ENCODE measurements around the gene AKT2. TPM values are rescaled to one million over a fixed set of nuclear protein-coding genes. Genes with fewer than 3 reads are reported as not detected.
"Not testable (repeated sequence)": the region's sequence is repeated elsewhere in the genome, so short reads cannot be mapped to it uniquely, and the experiment has no call there.

AKT2 gene
- total RNA-seq (2014; rRNA removed; shearing (Covaris generic)), result 122 and 185 TPM in 2 replicates
- 93.6 and 99.0 TPM in 2 replicates for polyA plus RNA-seq (2015; cell fraction: cytosol; rRNA removed)
- polyA plus RNA-seq (2015; cell fraction: nucleus; rRNA removed), result 232 and 256 TPM in 2 replicates

DNA sequence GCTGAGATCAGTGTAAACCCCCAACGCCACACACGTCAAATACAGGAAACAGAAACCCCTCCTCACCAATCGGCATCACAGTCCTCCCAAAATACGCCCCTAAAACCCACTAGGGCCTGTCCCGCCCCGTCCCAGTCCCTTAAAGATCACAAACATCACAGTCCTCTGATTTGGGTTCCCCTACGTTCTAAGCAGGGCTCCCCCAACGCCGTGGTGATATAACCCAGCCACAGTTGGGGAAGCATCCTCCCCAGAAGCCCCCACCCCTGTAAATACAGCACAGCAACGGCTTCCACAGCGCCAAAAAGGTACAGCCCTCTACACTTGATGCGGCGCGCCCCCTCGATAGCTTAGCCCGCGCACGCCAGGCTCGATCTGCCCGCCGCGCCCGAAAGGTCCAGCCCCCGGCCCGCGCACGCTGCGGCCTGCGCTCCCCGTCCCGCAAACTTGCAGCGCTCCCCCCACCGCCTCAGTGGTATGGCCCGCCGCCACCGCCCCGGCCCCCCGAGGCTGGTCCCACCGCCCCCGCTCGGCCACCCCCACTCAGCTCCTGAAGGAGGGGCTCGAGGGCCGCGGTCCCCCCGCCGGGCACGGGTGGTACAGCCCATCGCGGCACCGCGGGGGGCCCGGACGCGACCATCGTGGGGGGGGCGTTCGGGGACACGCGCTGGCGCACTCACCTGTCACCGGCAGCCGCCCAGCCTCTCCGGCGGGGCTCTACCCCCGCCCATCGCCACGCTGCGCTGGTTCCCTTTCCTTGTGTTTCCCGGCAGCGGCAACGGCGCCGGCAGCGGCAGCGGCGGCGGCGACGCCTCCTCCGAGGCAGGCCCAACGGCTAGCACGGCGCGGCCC lies at the start of gene AKT2:
Gene AKT2 (minus strand): TSS at position 845 of the 852 bp plus-strand sequence. CDS start 20,078 bp downstream, outside the sequence.
- DNase-seq (ENCODE audit: low read depth), result no peak

DNA sequence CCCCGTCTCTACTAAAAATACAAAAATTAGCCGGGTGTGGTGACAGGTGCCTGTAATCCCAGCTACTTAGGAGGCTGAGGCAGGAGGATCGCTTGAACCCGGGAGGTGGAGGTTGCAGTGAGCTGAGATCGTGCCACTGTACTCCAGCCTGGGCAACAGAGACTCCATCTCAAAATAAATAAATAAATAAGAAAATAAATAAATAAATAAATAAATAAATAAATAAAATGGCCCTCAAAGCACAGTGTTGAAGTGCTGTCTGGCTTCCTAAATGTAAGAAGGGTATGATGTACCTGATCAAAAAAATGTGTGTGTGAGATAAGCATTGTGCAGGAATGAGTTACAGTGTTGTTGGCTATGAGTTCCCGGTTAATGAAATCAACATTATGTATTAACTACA lies 47.9 kb upstream of the AKT2 start:
- DNase-seq (ENCODE audit: low read depth), result not testable (repeated sequence)

DNA sequence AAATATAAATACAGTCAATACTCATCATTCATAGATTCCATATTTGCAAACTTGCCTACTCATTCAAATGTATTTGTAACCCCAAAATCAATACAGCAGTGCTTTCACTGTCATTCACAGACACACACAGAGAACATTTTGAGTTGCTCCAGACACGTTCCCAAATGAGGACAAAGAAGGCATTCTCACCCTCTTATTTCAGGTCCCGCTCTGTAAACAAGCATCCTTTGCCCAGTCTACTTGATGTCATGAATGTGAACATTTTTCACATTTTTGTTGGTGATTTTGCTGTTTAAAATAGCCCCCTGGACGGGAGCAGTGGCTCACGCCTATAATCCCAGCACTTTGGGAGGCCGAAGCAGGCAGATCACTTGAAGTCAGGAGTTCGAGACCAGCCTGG lies 47.5 kb upstream of the AKT2 start:
- no peak for DNase-seq (ENCODE audit: low read depth)

DNA sequence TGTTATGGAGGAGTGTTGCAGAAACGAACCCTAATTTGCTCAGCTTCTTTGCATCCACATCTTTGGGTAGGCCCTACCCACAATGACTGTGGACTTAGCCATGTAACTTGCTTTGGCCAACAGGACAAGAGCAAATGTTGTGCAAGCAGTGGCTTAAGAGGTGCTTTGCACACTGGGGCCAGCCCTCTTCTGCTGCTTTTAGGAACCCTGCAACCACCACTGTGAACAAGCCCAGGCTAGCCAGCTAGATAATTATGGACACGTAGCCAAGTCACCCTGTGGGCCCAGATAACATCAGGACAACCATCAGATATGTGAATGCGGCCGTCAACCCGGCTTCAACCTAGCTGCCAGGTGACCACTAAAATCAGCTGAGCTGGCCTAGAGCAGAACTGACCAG lies 45.9 kb upstream of the AKT2 start:
- DNase-seq (ENCODE audit: low read depth), result no peak

DNA sequence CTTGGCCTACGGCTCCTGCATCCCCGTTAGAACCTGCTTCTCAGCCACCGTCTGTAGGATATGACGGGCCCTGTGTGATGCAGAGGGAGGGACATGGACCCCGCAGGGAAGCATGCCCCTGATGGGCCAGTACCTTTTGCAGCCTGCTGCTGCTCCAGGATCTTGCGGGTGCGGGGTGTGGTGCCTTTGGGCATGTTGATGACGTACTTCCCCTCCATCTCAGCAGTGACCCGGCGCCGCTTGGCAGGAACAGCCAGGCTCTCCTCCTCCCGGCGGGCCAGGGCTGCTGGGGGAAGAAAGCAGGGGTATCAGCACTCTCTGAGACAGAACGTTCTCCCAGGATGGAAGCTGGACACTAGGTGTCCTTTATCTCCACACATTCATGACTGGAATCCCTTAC lies 41.1 kb upstream of the AKT2 start:
- DNase-seq (ENCODE audit: low read depth), result no peak

DNA sequence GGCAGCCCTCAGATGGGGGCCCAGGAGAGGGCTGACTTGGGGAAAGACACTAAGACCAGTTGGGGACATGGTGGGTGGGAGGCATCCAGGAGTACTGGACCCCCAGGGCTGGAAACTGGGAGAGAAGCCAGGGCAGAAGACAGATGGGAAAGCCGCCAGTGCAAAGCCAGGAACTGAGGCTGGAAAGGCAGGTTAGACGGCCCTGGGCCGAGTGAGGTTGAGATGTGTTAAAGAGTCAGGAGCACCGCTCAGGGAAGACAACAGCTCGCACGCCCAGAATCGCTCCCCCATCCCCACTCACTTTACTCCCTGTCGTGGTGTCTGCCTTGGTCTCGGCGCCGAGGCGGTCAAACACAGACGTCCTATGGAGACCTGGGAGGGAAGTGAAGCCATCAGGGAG lies 38.6 kb upstream of the AKT2 start:
- no peak for DNase-seq (ENCODE audit: low read depth)

DNA sequence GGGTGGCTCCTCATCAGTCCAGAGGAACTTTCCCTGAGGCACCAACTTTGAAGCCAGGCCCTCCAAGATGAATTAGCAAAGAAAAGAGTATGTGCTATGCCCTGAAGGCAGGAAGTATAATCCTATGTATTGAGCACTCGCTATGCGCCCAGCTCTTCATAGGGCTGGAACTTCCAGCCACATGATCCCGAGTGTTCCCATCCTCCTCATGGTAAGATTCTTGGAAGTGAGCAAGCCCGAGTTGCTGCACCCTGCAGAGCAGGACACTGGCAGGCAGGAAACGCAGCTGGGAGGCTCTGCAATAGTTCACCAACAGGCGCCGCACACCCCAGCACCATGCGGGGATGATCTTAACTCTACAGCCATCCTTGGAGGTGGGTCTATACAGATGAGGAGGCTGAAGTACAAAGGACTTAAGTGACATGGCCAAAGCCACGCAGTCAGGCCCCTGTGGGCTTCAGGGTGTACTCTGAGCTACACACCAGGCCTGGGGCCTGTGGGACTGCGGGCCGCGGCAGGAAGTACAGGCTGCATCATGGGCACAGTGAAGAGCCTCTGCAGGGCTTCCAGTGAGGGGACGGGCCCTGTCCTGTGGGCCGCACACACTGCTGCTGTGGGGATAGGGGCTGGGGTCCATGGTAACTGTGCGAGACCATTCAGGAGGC lies 37.9 kb upstream of the AKT2 start:
- DNase-seq (ENCODE audit: low read depth), result no peak

DNA sequence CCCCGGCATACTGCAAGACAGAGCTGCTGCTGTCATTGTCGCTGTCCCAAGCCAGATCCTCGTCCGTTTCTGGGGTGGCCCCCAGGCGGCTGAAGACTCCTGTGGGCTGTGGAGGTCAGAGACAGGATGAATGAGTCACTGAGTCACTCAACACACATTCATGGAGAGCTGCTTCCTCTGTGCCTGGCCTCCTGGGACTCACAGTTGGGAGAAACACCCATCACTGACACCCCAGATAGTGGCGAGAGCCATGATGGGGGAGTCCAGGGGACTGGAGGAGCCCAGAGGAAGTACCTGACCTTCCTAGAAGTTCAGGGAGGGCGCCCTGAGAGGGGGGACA lies 37.1 kb upstream of the AKT2 start:
- DNase-seq (ENCODE audit: low read depth), result peak; percentile 40

DNA sequence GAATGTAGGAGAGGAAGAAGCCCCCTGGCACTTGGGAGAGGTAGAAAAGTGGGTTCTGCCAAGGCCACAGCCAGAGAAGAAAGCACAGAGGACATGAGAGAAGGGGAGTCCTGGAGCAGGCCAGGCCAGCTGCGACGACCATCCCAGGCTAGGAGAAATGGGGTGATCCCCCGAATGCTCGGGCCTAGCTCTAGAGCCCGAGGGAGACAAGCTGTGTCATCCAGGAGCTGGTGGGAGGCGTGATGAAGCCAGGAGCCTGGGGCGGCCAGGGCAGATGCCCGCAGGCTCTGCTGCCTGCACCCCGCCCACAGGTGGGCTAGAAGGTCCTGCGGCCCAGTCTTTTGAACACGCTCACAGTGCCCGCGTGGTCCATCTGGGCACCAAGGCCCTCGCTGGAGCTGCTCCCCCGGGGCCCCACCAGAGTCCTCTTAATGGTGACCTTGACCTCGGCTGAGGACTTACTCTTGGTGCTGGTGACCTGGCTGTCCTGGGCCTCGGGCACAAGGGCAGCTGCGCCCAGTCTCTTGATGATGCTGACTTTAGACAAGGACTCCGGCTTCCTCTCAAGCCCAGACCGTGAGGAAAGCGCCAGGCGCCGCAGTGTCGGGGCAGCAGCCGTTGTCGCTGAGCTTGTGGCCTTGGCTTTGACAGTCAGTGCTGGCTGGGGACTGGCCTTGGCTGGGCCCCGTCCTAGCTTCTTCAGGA lies 36.6 kb upstream of the AKT2 start:
- DNase-seq (ENCODE audit: low read depth), result no peak

DNA sequence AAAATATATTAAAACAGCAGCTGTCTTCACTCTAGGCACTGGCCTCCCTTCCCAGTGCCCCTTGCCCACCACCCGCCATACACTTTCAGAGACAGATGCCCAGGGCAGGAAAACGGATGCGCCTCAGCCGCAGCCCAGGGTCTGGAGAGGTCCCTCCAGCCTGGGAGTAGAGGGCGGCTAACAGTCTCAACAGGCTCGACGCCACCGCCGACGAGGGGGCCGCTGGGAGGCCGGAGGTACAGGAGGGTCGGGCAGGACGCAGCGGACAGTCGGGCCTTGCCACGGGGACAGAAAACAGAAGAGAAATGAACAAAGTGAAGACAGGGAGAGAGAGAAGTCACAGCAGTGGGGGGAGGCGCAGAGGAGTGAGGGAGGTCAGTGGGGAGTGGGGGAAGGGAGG lies 35.9 kb upstream of the AKT2 start:
- DNase-seq (ENCODE audit: low read depth), result no peak

DNA sequence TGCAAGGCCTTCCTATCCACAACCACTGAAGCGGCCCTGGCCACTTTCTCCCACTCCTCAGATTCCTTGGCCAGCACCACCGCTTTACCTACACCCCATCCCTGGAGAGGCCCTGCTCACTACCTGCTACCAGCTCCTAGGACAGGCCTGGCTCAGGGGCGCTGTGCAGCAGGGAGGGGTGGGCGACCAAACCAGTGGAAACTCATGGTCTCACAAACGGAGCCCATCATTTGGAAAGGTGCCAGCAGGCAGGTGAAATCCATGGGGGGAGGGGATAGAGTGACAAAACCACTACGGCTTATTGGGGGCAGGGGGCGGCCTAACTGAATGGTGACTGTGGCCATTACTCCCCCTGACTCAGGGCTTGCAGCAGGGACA lies 35.4 kb upstream of the AKT2 start:
- DNase-seq (ENCODE audit: low read depth), result no peak

DNA sequence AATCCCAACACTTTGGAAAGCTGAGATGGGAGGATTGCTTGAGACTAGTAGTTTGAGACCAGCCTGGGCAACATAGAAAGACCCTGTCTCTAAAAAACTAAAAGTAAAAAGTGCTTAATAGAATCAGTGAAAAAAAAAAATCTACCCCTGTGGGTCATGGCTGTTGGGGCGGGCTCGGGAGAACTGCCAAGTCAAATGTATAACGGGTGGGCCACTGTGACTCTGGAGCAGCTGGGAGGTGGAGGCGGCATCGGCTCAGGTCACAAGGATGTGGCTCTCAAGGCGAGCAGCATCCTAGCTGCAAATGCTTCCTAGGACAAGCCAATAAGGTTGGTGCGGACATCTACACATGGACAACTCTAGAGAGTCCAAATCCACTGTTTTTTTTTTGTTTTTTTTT lies 32.2 kb upstream of the AKT2 start:
- DNase-seq (ENCODE audit: low read depth), result no peak

DNA sequence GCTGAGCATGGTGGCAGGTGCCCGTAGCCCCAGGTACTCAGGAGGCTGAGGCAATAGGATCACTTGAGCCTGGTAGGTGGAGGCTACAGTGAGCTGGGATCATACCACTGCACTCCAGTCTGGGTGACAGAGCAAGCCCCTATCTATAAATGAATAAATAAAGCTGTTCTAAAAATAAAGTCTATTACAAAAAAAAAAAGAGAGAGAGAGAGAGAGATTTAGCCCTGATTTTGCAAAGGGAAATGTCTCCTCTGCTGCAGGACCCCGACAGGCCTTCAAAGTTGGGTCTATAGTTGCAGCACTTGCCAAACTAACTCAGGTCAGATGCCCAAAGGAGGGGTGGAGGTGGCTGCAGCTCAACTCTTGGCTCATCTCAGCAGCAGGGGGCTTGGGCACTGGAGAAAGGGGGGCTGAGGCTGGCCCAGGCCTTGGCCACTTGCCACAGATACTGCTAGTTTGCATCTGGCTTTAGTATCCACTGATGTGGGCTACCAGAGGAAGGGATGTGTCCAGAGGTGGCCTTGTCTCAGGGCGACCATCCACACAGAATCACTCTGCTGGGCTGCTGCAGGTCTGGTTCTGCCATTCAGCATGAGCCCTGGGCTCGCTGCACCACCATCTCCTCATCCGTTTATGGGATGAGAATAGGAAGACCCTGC lies 30.8 kb upstream of the AKT2 start:
- no peak for DNase-seq (ENCODE audit: low read depth)

DNA sequence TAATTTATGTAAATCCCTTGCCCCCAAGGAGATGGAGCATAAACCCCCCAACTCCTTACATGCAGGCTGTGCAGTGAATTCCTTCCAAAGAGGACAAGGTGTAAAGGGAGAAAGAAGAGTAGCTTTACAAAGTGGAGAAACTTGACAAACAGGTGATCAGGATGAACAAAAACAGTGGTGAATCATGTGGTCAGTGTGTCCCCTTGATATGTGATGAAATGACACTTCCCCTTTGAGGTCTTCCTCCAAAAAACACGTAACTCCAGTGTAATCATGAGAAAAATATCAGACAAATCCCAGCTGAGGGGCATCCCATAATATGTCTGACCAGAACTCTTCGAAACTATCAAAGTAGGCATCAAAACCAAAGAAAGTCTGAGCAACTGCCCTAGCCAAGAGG lies 29.5 kb upstream of the AKT2 start:
- DNase-seq (ENCODE audit: low read depth), result no peak

DNA sequence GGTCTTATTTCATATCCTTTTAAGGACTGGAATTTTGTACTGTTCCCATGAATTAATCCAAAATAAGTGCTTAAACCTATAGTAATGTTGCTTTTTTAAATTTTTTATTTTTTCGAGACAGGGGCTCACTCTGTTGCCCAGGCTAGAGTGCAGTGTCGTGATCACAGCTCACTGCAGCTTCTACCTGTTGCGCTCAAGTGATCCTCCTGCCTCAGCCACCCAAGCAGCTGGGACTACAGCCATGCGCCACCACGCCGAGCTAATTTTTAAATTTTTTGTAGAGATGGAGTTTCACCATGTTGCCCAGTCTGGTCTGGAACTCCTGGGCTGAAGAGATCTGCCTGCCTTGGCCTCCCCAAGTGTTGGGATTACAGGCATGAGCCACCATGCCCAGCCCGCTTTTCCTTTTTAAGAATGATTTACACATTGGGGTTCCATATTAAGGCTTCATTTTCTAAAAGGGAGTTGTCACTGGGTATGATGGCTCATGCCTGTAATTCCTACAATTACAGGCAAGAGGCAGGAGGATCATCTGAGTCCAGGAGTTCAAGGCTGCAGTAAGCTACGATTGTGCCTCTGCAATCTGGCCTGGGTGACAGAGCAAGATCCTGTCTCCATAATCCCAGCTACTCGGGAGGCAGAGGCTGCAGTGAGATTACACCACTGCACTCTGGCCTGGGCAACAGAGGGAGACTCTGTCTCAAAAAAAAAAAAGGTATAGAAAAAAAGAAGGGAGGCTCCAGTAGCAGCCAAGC lies 28.3 kb upstream of the AKT2 start:
- DNase-seq (ENCODE audit: low read depth), result no peak

DNA sequence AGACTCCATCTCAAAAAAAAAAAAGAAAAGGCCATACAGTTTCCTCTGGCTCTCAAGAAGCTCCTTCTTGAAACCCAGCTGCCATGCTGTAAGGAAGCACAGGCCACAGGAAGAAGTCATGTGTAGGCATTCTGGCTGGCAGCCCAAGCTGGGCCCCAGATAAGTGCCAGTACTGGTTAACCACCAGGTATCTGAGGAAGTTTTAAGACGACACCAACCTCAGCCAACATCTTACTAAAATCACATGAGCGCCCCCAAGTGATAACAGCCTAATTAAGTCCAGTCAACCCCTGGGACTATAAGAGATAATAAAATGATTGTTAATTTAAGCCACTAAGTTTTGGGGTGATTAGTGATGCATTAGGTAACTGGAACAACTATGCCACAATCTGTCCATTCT lies 27.4 kb upstream of the AKT2 start:
- no peak for DNase-seq (ENCODE audit: low read depth)

DNA sequence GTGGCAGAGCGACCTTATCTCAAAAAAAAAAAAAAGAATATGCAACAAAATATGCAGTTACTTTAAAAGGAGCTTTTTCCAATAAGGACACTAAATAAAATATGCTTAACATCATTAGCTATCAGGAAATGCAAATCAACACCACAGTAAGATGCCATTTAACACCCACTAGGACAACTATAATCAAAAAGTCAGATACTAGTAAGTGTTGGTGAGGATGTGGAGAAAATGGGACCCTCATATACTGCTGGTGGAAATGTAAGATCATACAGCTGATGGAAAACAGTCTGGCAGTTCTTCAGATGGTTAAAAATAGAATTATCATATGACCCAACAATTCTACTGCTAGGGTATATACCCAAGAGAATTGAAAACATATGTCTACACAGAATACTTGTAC lies 24.5 kb upstream of the AKT2 start:
- no peak for DNase-seq (ENCODE audit: low read depth)

DNA sequence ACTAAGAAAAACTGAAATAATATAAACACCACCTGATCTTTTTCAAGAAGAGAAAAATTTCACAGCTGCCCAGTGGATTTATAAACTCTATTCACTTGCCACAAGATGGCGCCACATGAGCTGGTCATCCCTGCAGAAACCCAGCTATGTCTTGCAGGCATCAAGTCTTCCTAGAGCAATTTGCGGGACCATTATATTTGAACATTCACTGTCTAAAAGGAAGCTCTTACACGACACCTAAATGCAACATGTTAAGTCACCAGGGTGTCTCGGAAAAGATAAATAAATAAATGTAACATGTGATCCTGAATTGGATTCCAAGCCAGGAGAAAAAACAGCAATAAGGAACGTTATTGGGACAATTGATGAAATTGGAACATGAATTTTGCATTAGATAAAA lies 20.3 kb upstream of the AKT2 start:
- peak; percentile 44 for DNase-seq (ENCODE audit: low read depth)

DNA sequence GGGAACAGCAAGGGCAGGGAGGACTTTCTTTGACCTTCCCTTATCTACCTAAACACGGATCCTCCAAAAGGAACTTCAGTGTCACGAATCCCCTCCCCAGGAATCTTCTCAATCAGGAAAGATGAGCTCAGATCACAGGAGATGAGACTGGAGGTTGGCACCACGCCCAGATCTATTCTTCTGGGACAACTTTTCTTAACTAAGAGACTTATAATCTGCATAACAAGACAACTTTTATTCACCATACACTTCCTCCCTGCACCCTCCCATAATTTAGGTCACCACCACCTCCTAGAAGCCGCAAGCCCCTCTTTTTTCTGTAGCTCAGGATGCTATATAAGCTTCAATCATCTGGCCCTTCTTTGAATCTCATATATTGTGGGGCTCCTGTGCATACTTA lies 19.2 kb upstream of the AKT2 start:
- no peak for DNase-seq (ENCODE audit: low read depth)

DNA sequence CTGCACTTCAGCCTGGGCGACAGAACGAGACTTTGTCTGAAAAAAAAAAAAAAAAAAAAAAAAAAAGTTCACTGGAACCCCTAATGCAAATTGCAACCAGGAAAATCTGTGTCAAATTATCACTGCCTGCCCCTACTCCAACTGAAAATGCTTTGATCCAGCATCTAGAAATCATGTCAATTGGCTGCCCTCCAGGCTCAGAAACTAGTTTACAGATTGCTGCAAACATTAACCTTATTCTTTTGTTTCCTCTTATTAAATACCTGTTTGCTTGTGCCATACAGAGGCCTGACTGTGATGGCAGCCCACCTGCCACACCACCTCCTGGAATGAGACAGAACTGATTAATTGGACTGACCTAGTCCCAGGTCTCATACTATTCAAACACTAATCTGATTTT lies 18.6 kb upstream of the AKT2 start:
- DNase-seq (ENCODE audit: low read depth), result no peak
